Spinal cord (tissue), 10 donors: Measurements from ENCODE around the gene PUS1. TPM values are rescaled to one million over a fixed set of nuclear protein-coding genes. Genes with fewer than 3 reads are reported as not detected.

Experiments used
- DNase-seq, 6 donors: peaks; one replicate each; pipeline versions ENCODE4 v3.0.0 to v3.0.0-alpha.2; 2013 to 2015; ENCODE audit warnings: low spot score in 6 of 6, low read depth in 4 of 6
- H3K27ac ChIP-seq: one replicate; pipeline ENCODE4 v1.5.1; 2013; ENCODE audit warnings: low read depth, low read length, control low read depth
- H3K27me3 ChIP-seq: one replicate; pipeline ENCODE4 v1.6.1; 2013; ENCODE audit warnings: low read length; ENCODE audit not compliant: control insufficient read depth, insufficient read depth
- H3K36me3 ChIP-seq: one replicate; pipeline ENCODE4 v1.6.1; 2013; ENCODE audit warnings: low read length; ENCODE audit not compliant: control insufficient read depth, insufficient read depth
- H3K4me1 ChIP-seq: one replicate; pipeline ENCODE4 v1.6.1; 2013; ENCODE audit warnings: low read length; ENCODE audit not compliant: control insufficient read depth, insufficient read depth
- H3K4me3 ChIP-seq: one replicate; pipeline ENCODE4 v1.5.1; 2013; ENCODE audit warnings: low read depth, low read length, control low read depth
- H3K9me3 ChIP-seq: one replicate; pipeline ENCODE4 v1.6.1; 2013; ENCODE audit warnings: low read length; ENCODE audit not compliant: control insufficient read depth, insufficient read depth
- WGBS: methylation state at CpG from one replicate; pipeline ENCODE4 v1.1.5; 2013; ENCODE audit warnings: missing lambda C conversion rate; ENCODE audit not compliant: insufficient coverage; 5-methylcytosine and 5-hydroxymethylcytosine counted together
- polyA plus RNA-seq, 2 donors: library from polyadenylated mRNA; unstranded; fragments of 120-200 nt; gene quantifications; one replicate each; pipeline ENCODE4 v1.2.1, GENCODE V29; 2013; ENCODE audit not compliant: insufficient read length in 2 of 2
- total RNA-seq, 2 donors: library from RNA; depleted of rRNA in 1 of 2; stranded (reverse); fragments of 120-200 nt in 1 of 2; fragments of >200 nt in 1 of 2; gene quantifications; one replicate each; pipeline versions ENCODE4 v1.2.3 to v1.2.4, GENCODE V29; 2013 to 2014
- donor health status: healthy.

Gene PUS1
- total and polyA plus RNA-seq, 4 donors = 5.9 to 23.1 (median 9.4) TPM

- peaks cover 48% of the 10 kb centered on the region for H3K36me3 ChIP-seq
- H3K4me1 ChIP-seq = peaks cover 9% of the 10 kb centered on the region
- no peak overlapping the region for H3K27ac ChIP-seq
- no peaks in the 10 kb centered on the region for H3K9me3 ChIP-seq
- H3K4me3 ChIP-seq = no peak overlapping the region
- no peaks in the 10 kb centered on the region for H3K27me3 ChIP-seq
- 90% methylated on average over 11 of the region's 11 CpGs for WGBS
- DNase-seq = no peak
Measured at GRCh38 chr12:131934535-131934934, 5.5 kb downstream of the PUS1 start.

- Histone ChIP-seq H3K27ac (no peak overlapping the region), H3K4me1 (no peaks in the 10 kb centered on the region), H3K9me3 (no peaks in the 10 kb centered on the region), H3K27me3 (no peaks in the 10 kb centered on the region), H3K4me3 (no peak overlapping the region), H3K36me3 (peaks cover 55% of the 10 kb centered on the region)
- 83% methylated on average over 3 of the region's 7 CpGs for WGBS
- DNase-seq = no peak
Measured at GRCh38 chr12:131938082-131938481, 9.0 kb downstream of the PUS1 start.

- no peak overlapping the region for H3K27ac ChIP-seq
- H3K4me1 ChIP-seq = no peaks in the 10 kb centered on the region
- 95% methylated on average over 12 of the region's 16 CpGs for WGBS
- no peak for DNase-seq
- no peaks in the 10 kb centered on the region for H3K9me3 ChIP-seq
- H3K36me3 ChIP-seq = peaks cover 57% of the 10 kb centered on the region
- no peaks in the 10 kb centered on the region for H3K27me3 ChIP-seq
- H3K4me3 ChIP-seq = no peak overlapping the region
Measured at GRCh38 chr12:131939007-131939406, 9.9 kb downstream of the PUS1 start.

GRCh38 chr12:131940141-131940547, 11.1 kb downstream of the PUS1 start:
- H3K4me3 ChIP-seq = no peak overlapping the region
- H3K9me3 ChIP-seq = no peaks in the 10 kb centered on the region
- 97% methylated on average over 5 of the region's 8 CpGs for WGBS
- peaks cover 60% of the 10 kb centered on the region for H3K36me3 ChIP-seq
- no peaks in the 10 kb centered on the region for H3K4me1 ChIP-seq
- no peaks in the 10 kb centered on the region for H3K27me3 ChIP-seq
- no peak for DNase-seq
- no peak overlapping the region for H3K27ac ChIP-seq

DNA sequence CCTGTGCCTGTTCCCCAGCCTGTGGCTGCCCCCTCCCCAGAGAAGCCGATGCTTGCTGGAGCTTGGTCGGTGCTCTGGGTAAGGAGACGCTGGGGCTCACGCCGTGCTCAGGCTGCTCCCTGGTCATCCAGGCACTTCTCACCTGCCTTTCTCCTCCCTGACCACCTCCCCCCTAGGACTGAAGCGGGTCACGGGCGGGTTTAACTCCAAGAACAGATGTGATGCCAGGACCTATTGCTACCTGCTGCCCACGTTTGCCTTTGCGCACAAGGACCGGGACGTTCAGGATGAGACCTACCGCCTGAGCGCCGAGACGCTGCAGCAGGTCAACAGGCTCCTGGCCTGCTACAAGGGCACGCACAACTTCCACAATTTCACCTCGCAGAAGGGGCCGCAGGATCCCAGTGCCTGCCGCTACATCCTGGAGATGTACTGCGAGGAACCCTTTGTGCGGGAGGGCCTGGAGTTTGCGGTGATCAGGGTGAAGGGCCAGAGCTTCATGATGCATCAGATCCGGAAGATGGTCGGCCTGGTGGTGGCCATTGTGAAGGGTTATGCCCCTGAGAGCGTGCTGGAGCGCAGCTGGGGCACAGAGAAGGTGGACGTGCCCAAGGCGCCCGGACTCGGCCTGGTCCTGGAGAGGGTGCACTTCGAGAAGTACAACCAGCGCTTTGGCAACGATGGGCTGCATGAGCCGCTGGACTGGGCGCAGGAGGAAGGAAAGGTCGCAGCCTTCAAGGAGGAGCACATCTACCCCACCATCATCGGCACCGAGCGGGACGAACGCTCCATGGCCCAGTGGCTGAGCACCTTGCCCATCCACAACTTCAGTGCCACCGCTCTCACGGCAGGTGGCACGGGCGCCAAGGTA, 12.3 kb downstream of the PUS1 start:
- no peak overlapping the region for H3K27ac ChIP-seq
- H3K36me3 ChIP-seq = peaks cover 58% of the 10 kb centered on the region
- no peaks in the 10 kb centered on the region for H3K27me3 ChIP-seq
- 95% methylated on average over 41 of the region's 46 CpGs for WGBS
- no peak for DNase-seq
- no peaks in the 10 kb centered on the region for H3K9me3 ChIP-seq
- H3K4me3 ChIP-seq = no peak overlapping the region
- H3K4me1 ChIP-seq = no peaks in the 10 kb centered on the region

DNA sequence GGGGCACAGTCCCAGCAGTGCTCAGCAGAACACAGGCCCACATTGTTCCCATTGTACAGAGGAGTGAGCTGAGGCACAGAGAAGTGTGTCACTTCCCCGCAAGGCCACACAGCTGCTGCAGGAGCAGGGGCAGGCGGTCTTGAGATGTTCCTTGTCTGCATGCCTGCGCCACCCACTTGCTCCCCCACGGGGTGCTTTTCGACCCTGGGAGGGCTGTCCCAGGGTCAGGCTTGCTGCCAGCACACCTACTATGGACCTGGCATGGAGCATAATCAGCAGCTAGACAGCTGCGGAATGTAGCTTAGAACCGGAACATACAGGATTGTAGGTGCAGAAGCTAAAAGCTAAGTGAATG, 12.9 kb downstream of the PUS1 start:
- Histone ChIP-seq H3K9me3 (no peaks in the 10 kb centered on the region), H3K36me3 (peaks cover 58% of the 10 kb centered on the region), H3K27ac (no peak overlapping the region), H3K4me1 (no peaks in the 10 kb centered on the region), H3K27me3 (no peaks in the 10 kb centered on the region), H3K4me3 (no peak overlapping the region)
- DNase-seq = no peak
- WGBS = 96% methylated on average over 7 of the region's 7 CpGs

GRCh38 chr12:131942671-131943070, 13.6 kb downstream of the PUS1 start:
- no peak for DNase-seq
- Histone ChIP-seq H3K4me1 (no peaks in the 10 kb centered on the region), H3K36me3 (peaks cover 55% of the 10 kb centered on the region)

GRCh38 chr12:131943389-131943788, 14.3 kb downstream of the PUS1 start:
- WGBS = 96% methylated on average over 7 of the region's 8 CpGs
- Histone ChIP-seq H3K4me1 (no peaks in the 10 kb centered on the region), H3K9me3 (no peaks in the 10 kb centered on the region), H3K27me3 (no peaks in the 10 kb centered on the region), H3K27ac (no peak overlapping the region), H3K36me3 (peaks cover 55% of the 10 kb centered on the region), H3K4me3 (no peak overlapping the region)
- DNase-seq = no peak

More at GRCh38 chr12:131942671-131943070, 13.6 kb downstream of the PUS1 start:
- WGBS = 94% methylated on average over 12 of the region's 12 CpGs
- Histone ChIP-seq H3K4me3 (no peak overlapping the region), H3K27ac (no peak overlapping the region), H3K9me3 (no peaks in the 10 kb centered on the region), H3K27me3 (no peaks in the 10 kb centered on the region)

- no peak overlapping the region for H3K4me3 ChIP-seq
- H3K4me1 ChIP-seq = no peaks in the 10 kb centered on the region
- no peak for DNase-seq
- H3K9me3 ChIP-seq = no peaks in the 10 kb centered on the region
- H3K27ac ChIP-seq = no peak overlapping the region
- 89% methylated on average over 6 of the region's 10 CpGs for WGBS
- no peaks in the 10 kb centered on the region for H3K27me3 ChIP-seq
- peaks cover 50% of the 10 kb centered on the region for H3K36me3 ChIP-seq
Measured at GRCh38 chr12:131943876-131944275, 14.8 kb downstream of the PUS1 start.

GRCh38 chr12:131944601-131945251, 15.7 kb downstream of the PUS1 start:
- 95% methylated on average over 35 of the region's 35 CpGs for whole genome bisulfite sequencing

More at GRCh38 chr12:131944601-131945251, 15.7 kb downstream of the PUS1 start:
- no peak for DNase-seq
- Histone ChIP-seq H3K27me3 (no peaks in the 10 kb centered on the region), H3K36me3 (peaks cover 47% of the 10 kb centered on the region), H3K4me1 (peaks cover 3% of the 10 kb centered on the region), H3K27ac (no peak overlapping the region), H3K9me3 (no peaks in the 10 kb centered on the region), H3K4me3 (no peak overlapping the region)
